ENCODE measurements around the gene GSKIP. TPM values are rescaled to one million over a fixed set of nuclear protein-coding genes. Genes with fewer than 3 reads are reported as not detected.
A peak's percentile ranks its signal among the peaks of the same experiment; 100 is the strongest.

The GSKIP gene
- total RNA-seq, 1 donor from 2014 or later = 73.2 TPM

- Mint-ChIP-seq H3K4me1 (peaks cover 22% of the 10 kb centered on the region), H3K27me3 (ENCODE audit: insufficient read depth, low read depth) (no peaks in the 10 kb centered on the region), H3K36me3 (no peaks in the 10 kb centered on the region), H3K27ac (no peak overlapping the region), H3K9me3 (no peaks in the 10 kb centered on the region), H3K4me3 (no peak overlapping the region)
- Histone ChIP-seq H3K4me1 (no peaks in the 10 kb centered on the region), H3F3A (ENCODE audit: low read depth) (no peaks in the 10 kb centered on the region), H3K36me3 (no peaks in the 10 kb centered on the region), H2AFZ (replicated peaks) (no peak overlapping the region), H3K4me2 (no peak overlapping the region), H4K20me1 (ENCODE audit: low read depth) (no peaks in the 10 kb centered on the region), H3K79me2 (ENCODE audit: low read depth) (no peaks in the 10 kb centered on the region), H3K4me3 (no peak overlapping the region), H3K27me3 (no peaks in the 10 kb centered on the region), H3K9ac (no peak overlapping the region), H3K27ac (no peak overlapping the region), H3K9me3 (ENCODE audit: low read depth) (no peaks in the 10 kb centered on the region)
- DNase-seq (ENCODE audit: low spot score) = no peak
- TF ChIP-seq CTCF (IDR thresholded peaks at IDR 0.05) (no peak), EZH2 (IDR thresholded peaks at IDR 0.05) (no peak), EZH2phosphoT487 (IDR thresholded peaks at IDR 0.05) (no peak)
These were observed 59.7 kb downstream of the GSKIP start for GRCh38 chr14:96422992-96423391.

GRCh38 chr14:96423446-96424108 lies 60.3 kb downstream of the GSKIP start:
- H2AFZ ChIP-seq (replicated peaks) = no peak overlapping the region
- H4K20me1 ChIP-seq (ENCODE audit: low read depth) = no peaks in the 10 kb centered on the region
- H3K4me3 ChIP-seq = no peak overlapping the region
- Mint-ChIP-seq H3K27me3 (ENCODE audit: insufficient read depth, low read depth) (no peaks in the 10 kb centered on the region), H3K4me3 (no peak overlapping the region), H3K36me3 (no peaks in the 10 kb centered on the region), H3K9me3 (no peaks in the 10 kb centered on the region), H3K27ac (no peak overlapping the region), H3K4me1 (peaks cover 22% of the 10 kb centered on the region)
- no peaks in the 10 kb centered on the region for H3K27me3 ChIP-seq
- H3F3A ChIP-seq (ENCODE audit: low read depth) = no peaks in the 10 kb centered on the region
- H3K27ac ChIP-seq = no peak overlapping the region
- no peaks in the 10 kb centered on the region for H3K9me3 ChIP-seq (ENCODE audit: low read depth)
- H3K4me1 ChIP-seq = no peaks in the 10 kb centered on the region
- no peak for DNase-seq (ENCODE audit: low spot score)
- H3K36me3 ChIP-seq = no peaks in the 10 kb centered on the region
- TF ChIP-seq CTCF (IDR thresholded peaks at IDR 0.05) = no peak
- no peak for TF ChIP-seq EZH2 (IDR thresholded peaks at IDR 0.05)
- no peak for TF ChIP-seq EZH2phosphoT487 (IDR thresholded peaks at IDR 0.05)
- H3K79me2 ChIP-seq (ENCODE audit: low read depth) = no peaks in the 10 kb centered on the region
- H3K4me2 ChIP-seq = no peak overlapping the region
- H3K9ac ChIP-seq = no peak overlapping the region

- H3K27ac Mint-ChIP-seq = no peak overlapping the region
- Histone ChIP-seq H3K9me3 (ENCODE audit: low read depth) (no peaks in the 10 kb centered on the region), H3F3A (ENCODE audit: low read depth) (no peaks in the 10 kb centered on the region), H3K27me3 (no peaks in the 10 kb centered on the region), H3K4me2 (no peak overlapping the region), H3K79me2 (ENCODE audit: low read depth) (no peaks in the 10 kb centered on the region), H3K4me3 (no peak overlapping the region), H2AFZ (replicated peaks) (no peak overlapping the region), H3K9ac (no peak overlapping the region), H4K20me1 (ENCODE audit: low read depth) (no peaks in the 10 kb centered on the region), H3K27ac (no peak overlapping the region), H3K36me3 (no peaks in the 10 kb centered on the region), H3K4me1 (no peaks in the 10 kb centered on the region)
- TF ChIP-seq CTCF (IDR thresholded peaks at IDR 0.05) (peak; percentile 81), EZH2phosphoT487 (IDR thresholded peaks at IDR 0.05) (no peak)
- H3K4me1 Mint-ChIP-seq = peaks cover 22% of the 10 kb centered on the region
- H3K9me3 Mint-ChIP-seq = no peaks in the 10 kb centered on the region
- no peak overlapping the region for H3K4me3 Mint-ChIP-seq
- DNase-seq (ENCODE audit: low spot score) = peak; percentile 85
- no peaks in the 10 kb centered on the region for H3K27me3 Mint-ChIP-seq (ENCODE audit: insufficient read depth, low read depth)
- no peaks in the 10 kb centered on the region for H3K36me3 Mint-ChIP-seq
These were observed 61.0 kb downstream of the GSKIP start for GRCh38 chr14:96424109-96424989.

All from neural progenitor cell (in vitro differentiated cells).